AG08396 (cell line): Measurements from ENCODE around the gene LEP.
"Not testable (repeated sequence)": the region's sequence is repeated elsewhere in the genome, so short reads cannot be mapped to it uniquely, and the experiment has no call there.

Experiments
- DNase-seq: peaks from one replicate; pipeline ENCODE4 v3.0.0; 2012; ENCODE audit warnings: low spot score, mixed read lengths

The LEP gene

DNA sequence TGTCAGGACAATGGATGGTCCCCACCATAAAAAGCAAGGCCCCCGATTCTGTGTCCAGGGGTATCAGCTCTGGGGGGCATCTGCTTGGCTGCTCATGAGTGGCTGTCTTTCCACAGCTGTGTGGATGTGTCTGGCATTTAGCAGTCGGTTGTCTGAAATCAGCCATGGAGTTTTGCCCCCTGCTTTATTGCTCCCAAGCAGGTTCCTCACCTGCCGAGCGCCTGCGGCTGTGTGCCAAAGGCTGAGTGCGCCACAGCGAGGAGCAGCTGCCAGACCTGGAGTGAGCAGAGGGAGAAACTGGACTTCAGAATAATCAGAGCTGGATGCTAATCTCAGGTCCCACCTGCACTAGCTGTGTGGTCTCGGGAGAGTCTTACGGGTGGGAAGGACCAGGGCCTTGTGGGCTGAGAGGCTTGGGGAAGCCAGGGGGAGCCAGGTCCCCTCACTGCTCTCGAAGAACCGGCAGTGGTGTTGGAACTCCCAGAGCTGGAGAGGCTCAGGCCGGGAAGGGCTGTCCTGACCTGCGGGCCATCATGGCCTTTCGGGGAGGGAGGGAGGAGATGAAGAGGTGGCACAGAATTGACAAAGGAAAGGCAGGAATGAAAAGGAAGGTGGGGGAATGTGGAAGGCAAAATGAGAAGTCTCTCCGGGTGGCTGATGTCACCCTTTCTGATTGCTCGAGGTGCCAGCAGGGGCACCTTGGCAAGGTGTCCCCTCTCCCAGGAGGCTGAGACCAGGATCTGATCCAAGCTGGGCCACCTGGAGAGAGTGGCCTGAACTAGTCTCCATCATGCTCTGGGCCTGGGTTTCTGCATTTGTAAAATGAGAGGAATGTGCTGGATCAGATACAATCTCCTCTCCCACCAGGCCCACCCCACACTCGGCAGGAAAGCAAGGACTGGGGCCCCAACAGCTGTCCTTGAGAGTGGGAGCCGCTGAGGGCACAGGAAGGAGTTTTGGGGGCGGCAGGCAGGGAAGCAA lies 30.2 kb upstream of the LEP start:
- no peak for DNase-seq

- no peak for DNase-seq
These were observed 29.5 kb upstream of the LEP start for GRCh38 chr7:128211626-128212025.

- DNase-seq = no peak
These were observed 26.6 kb upstream of the LEP start for GRCh38 chr7:128214463-128214862.

DNA sequence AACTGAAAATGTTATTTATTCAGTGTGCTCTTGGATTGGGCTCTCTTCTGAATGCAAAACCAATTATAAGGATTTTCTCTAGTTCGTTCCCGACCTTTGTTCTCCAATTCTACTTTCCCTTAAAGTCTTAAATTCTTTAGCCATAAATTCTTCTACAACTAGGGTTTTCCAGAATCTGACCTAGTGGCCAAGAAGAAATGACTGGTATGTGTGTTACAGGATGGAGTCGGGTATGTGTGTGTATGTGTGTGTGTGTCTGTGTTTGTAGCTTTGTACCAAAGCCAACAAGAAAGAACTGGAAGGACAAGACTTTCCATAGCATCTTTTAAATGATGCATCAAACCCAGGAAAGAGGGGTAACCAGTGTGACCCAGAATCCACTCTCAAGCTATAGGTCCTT lies 25.8 kb upstream of the LEP start:
- DNase-seq = peak; percentile 70

DNA sequence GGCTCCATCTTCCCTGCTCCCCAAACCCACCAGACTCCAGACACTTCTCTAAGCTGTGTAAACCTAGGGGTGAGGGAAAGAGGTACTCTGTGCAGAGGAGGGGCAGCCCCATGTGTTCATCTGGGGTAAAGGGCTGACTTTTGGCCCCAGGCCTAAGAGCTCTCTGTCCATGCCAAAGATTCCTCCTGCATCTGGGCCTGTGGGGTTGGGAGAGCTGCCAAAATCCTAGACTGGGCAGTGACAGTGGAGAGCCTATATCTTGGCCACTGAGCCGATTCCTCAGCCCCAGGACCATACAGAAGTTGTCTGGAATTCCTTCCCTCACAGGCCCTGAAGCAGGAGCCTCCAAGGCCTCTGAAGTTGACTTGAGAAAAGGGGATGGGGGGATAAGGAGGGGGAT lies 25.3 kb upstream of the LEP start:
- DNase-seq = peak; percentile 59

- peak; percentile 55 for DNase-seq
These were observed 23.9 kb upstream of the LEP start for GRCh38 chr7:128217030-128217805.

- DNase-seq = no peak
These were observed 23.0 kb upstream of the LEP start for GRCh38 chr7:128217967-128218652.

DNA sequence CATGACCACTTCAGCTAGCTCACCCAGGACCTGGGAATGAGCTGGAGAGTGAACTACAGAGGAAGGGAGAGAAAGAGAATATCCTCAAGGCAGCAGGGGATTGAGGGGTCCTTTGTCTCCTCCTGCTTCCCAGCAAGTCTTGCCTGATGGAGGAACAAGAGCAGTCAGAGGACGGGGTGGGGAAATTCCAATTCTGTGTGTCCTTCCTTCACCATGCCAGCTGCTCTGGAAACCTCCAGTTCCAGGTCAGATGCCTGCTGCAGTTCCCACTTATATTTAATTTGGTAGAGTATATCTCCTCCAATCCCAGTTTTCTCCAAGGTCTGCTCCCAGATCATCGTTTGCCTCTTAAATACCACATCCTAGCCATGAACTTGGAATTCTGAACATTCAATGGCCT lies 21.4 kb upstream of the LEP start:
- no peak for DNase-seq

DNA sequence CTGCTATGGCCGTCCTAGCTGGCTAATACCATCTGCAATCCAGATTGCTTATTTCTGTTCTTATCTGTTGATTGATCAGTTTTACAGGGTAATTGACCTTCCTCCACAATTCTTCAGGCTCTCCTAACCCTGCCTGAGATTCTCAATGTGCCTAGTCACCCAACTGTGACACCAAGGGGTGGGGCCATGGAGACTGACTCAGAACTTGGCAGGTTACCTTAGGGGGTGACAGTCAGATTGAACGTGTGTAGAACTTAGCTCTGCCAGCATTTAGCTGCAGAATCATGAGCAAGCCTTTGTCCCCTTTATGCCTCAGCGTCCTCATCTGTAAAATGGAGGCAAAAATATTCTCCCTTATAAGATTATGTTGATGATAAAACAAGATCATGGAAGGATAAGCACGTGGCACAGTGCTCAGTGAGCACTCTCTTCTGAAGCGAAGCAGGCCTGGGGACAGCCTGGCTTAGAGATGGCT lies 19.1 kb upstream of the LEP start:
- DNase-seq = peak; percentile 79

DNA sequence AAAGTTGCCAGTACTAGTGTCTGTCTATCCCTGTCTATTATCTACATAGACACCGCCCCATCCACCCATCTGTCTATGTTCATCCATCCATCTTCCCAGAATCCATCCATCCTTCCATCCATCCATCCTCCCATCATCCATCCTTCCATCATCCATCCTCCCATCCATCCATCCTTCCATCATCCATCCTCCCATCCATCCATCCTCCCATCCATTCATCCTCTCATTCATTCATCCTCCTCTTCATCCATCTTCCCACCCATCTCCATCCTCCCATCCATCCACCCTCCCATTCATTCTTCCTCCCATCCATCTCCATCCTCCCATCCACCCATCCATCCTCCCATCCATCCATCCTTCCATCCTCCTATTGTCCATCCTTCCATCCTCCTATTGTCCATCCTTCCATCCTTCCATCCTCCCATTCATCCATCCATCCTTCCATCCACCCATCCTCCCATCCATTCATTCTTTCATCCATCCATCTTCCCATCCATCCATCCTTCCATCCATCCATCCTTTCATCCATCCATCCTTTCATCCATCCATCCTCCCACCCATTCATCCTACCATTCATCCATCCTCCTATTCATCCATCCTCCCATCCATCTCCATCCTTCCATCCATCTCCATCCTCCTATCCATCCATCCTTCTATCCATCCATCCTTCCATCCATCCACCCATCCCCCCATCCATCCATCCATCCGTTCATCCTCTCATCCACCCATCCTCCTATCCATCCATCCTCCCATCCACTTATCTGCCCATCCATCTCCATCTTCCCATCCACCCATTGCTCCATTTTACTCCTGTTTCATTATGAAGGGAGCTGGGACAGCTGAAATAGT lies 14.7 kb upstream of the LEP start:
- DNase-seq = no peak

DNA sequence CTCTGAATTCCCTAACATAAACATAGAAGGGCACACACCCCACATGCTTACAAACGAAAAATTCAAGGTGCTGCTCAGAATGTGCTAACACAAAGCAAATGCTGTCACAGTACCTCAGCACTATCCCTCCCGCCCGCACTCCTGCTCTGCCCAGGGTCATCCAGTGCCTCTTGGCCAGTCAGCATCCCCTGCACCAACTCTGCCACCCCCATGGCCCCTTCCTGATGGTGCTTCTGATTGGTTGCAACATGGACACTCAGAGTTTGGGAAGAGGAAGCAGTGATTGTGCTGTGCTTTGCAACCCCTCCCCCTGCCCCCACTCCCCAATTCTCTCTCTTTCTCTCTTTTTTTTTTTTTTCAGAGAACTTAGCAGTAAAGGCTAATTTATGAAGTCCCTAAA lies 13.8 kb upstream of the LEP start:
- DNase-seq = no peak

GRCh38 chr7:128231021-128231420 lies 10.1 kb upstream of the LEP start:
- DNase-seq = no peak

DNA sequence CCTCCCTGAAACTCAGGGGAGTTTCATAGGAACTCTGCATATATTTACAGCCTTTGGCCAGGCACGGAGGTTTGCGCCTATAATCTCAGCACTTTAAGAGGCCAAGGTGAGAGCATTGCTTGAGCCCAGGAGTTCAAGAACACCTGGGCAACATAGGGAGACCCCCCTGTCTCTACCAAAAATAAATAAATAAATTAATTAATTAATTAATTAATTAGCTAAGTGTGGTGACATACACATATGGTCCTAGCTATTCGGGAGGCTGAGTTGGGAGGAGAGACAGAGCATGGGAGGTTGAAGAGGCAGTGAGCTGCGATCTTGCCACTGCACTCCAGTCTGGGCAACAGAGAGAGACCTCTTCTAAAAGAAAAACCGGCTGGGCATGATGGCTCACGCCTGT lies 9.4 kb upstream of the LEP start:
- no peak for DNase-seq

DNA sequence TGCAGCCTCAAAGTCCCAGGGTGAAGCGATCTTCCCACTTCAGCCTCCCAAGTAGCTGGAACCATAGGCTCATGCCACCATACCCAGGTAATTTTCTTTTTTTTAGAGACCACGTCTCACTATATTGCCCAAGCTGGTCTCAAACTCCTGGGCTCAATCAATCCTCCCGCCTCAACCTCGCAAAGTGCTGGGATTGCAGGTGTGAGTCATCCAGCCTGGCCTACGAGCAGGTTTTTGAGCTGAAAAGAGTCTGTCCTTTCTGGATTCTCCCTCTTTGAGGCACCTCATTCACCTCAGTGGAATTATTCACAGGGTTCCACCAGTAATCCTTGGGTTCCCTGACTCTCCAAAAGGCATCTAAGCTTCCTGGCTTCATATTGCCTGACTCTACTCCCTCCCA lies 7.6 kb upstream of the LEP start:
- DNase-seq = no peak

DNA sequence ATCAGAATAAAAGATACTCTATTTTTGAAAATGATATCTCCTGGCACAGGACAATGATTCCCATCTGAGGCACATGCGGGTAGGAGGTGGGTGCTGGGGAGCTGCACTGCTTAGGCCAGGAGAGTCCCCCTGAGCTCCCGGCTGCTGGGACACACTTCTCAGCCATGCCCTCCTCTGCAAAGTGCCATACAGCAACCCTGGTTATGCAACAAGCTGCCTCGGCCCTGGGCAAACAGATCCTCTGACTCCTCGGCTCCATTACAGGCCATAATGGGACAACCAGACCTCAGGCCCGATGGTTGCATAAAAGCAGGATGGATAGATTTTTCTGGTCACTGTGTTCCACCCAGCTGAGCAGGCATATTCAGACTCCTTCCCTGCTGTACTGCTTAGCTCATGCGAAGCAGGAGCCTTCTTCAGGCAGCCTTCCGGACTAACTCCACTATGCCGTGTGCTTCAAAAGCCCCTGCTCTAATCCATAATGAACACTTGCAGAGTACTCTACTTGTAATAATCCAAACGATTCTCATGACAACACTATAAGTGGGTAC lies 6.5 kb upstream of the LEP start:
- DNase-seq = no peak

GRCh38 chr7:128235471-128235870 lies 5.6 kb upstream of the LEP start:
- DNase-seq = no peak

- DNase-seq = peak; percentile 89
These were observed 4.0 kb upstream of the LEP start for GRCh38 chr7:128236924-128237586.

DNA sequence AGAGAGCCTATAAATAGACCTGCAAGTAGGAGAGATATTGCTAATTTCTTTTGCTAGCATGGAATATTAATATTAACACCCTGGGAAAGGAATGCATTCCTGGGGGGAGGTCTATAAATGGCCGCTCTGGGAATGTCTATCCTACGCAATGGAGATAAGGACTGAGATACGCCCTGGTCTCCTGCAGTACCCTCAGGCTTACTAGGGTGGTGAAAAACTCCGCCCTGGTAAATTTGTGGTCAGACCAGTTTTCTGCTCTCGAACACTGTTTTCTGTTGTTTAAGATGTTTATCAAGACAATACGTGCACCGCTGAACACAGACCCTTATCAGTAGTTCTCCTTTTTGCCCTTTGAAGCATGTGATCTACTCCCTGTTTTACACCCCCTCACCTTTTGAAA lies 1.9 kb upstream of the LEP start:
- DNase-seq = not testable (repeated sequence)

DNA sequence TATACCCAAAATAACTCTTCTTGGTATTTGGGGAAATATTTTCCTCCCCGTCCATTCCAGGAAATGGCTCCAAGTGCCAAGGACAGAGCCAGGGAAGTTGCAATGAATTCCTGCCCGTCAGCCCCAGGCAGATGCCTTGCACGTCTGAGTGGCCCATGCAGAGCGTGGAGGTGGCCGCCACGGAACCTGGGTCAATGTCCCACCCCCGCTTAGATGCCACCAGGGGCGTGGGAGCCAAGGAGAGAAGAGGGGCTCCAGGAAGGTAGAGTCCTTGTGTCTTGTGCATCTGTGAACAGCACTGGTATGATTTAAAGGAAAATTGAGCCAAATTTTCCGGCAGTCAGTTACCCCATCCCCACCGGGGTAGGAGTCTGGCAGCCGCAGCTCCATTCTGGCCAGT lies 1.6 kb downstream of the LEP start:
- no peak for DNase-seq

GRCh38 chr7:128243273-128243672 lies 2.2 kb downstream of the LEP start:
- no peak for DNase-seq

DNA sequence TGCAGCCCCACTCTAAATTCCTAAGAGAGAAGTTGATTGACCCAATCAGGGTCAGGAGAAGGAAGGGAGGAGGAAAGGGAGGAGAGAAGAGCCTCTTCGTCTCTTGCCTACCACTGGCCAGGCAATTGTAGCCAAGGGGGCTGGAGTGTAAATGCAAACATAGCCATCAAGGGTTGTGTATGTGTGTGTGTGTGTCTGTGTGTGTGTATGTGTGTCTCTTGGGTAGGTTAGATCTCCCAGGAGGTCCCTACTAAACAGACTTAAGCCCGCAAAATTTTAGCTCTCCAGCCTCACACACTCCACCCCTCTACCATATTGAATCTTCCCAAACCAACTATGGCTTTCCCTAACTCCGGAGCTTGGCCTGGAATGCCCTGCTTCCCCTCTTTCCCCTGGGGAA lies 3.8 kb downstream of the LEP start:
- no peak for DNase-seq
